HCT116 (cell line): Measurements from ENCODE around the gene RADIL. TPM values are rescaled to one million over a fixed set of nuclear protein-coding genes. Genes with fewer than 3 reads are reported as not detected.

Source experiments
- ATAC-seq: fragments of 200-7000 bp; cut with Tn5 transposase; 2 replicates; pipeline ENCODE4 v1.9.1; 2020; ENCODE audit warnings: mild to moderate bottlenecking, moderate library complexity
- BruUV-seq: library from RNA; stranded (reverse); fragments of 400-500 nt; replicated peaks from 2 replicates; lab custom pipeline; 2021; lab: Mats Ljungman, UMichigan
- CTCF ChIA-PET: fragments of 300-600 bp; sonication (Branson Sonifier 250); formaldehyde crosslinking; loops from one replicate; lab custom pipeline; 2021; ENCODE audit warnings: antibody characterized with exemption; lab: Charles Lee
- POLR2A ChIA-PET: fragments of 300-600, 350-600 bp; sonication (Branson Sonifier 250); formaldehyde crosslinking; loops from one replicate; lab custom pipeline; 2021; ENCODE audit warnings: antibody characterized with exemption; lab: Charles Lee
- RAD21 ChIA-PET, 2 experiments: fragments of 300-600 bp; sonication (Branson Sonifier 250); formaldehyde crosslinking; loops; one replicate each; lab custom pipeline; 2023; ENCODE audit warnings: low total read pairs in 2 of 2; ENCODE audit not compliant: uncharacterized antibody in 2 of 2, unreplicated experiment in 2 of 2, low non-redundant PET in 1 of 2; lab: Charles Lee
- DNase-seq: peaks from one replicate; pipeline ENCODE4 v3.0.0-alpha.2; 2010; ENCODE audit warnings: low read depth, low spot score
- H2AFZ ChIP-seq: fragments of 200-600 bp; shearing (Covaris generic), sonication (generic); 2 replicates; pipeline ENCODE4 v1.6.1; 2017; ENCODE audit warnings: low read depth, mixed run types, mixed read lengths, antibody characterized with exemption, low read length; ENCODE audit not compliant: poor library complexity, severe bottlenecking
- H3K27ac ChIP-seq: 2 replicates; pipeline ENCODE4 v1.5.1; 2012; ENCODE audit warnings: low read depth, low read length
- H3K27me3 ChIP-seq: fragments of 200-600 bp; sonication (generic); 2 replicates; pipeline ENCODE4 v1.6.1; 2016; ENCODE audit warnings: mixed run types, low read length, mixed read lengths; ENCODE audit not compliant: insufficient read depth
- H3K36me3 ChIP-seq, 2 experiments: fragments of 200-500 bp in 1 of 2; fragments of 200-600 bp in 1 of 2; sonication (Bioruptor generic) in 1 of 2; sonication (generic) in 1 of 2; 2 replicates each; pipeline versions ENCODE4 v1.5.1 to v1.6.1; 2014 to 2016; ENCODE audit warnings: low read length in 2 of 2, inconsistent platforms in 1 of 2, mixed read lengths in 1 of 2, mixed run types in 1 of 2; ENCODE audit not compliant: insufficient read depth in 2 of 2, control insufficient read depth in 1 of 2
- H3K4me1 ChIP-seq, 2 experiments: fragments of 200-600 bp in 1 of 2; sonication (generic) in 1 of 2; 2 replicates each; pipeline versions ENCODE4 v1.5.1 to v1.6.1; 2012 to 2017; ENCODE audit warnings: low read length in 2 of 2, inconsistent platforms in 1 of 2, mild to moderate bottlenecking in 1 of 2, mixed read lengths in 1 of 2, mixed run types in 1 of 2, moderate library complexity in 1 of 2; ENCODE audit not compliant: insufficient read depth in 2 of 2, control insufficient read depth in 1 of 2
- H3K4me2 ChIP-seq: fragments of 200-600 bp; sonication (generic); 2 replicates; pipeline ENCODE4 v1.6.1; 2017; ENCODE audit warnings: mixed run types, low read length, mixed read lengths
- H3K4me3 ChIP-seq, 2 experiments: fragments of 200-600 bp in 1 of 2; sonication (generic) in 1 of 2; replicated peaks in 1 of 2; 2 replicates each; pipeline ENCODE4 v1.5.1; 2011 to 2016; ENCODE audit warnings: low read length in 2 of 2, control low read depth in 1 of 2, low read depth in 1 of 2, mild to moderate bottlenecking in 1 of 2, mixed read lengths in 1 of 2, mixed run types in 1 of 2
- H3K79me2 ChIP-seq: fragments of 200-600 bp; sonication (generic); 2 replicates; pipeline ENCODE4 v1.6.1; 2017; ENCODE audit warnings: mild to moderate bottlenecking, mixed run types, low read length, moderate library complexity, mixed read lengths; ENCODE audit not compliant: insufficient read depth
- H3K9ac ChIP-seq: fragments of 200-600 bp; sonication (generic); 2 replicates; pipeline ENCODE4 v1.6.1; 2016; ENCODE audit warnings: low read length, mixed read lengths
- H3K9me2 ChIP-seq: fragments of 200-600 bp; sonication (generic), shearing (Covaris generic); 2 replicates; pipeline ENCODE4 v1.6.1; 2017; ENCODE audit warnings: mixed run types, mild to moderate bottlenecking, moderate library complexity; ENCODE audit not compliant: insufficient read depth
- H3K9me3 ChIP-seq, 2 experiments: fragments of 200-500 bp in 1 of 2; fragments of 200-600 bp in 1 of 2; sonication (Bioruptor generic) in 1 of 2; sonication (generic) in 1 of 2; 2 replicates each; pipeline ENCODE4 v1.6.1; 2014 to 2017; ENCODE audit warnings: low read length in 2 of 2, mixed read lengths in 2 of 2, inconsistent platforms in 1 of 2, low read depth in 1 of 2, mild to moderate bottlenecking in 1 of 2, mixed run types in 1 of 2, moderate library complexity in 1 of 2; ENCODE audit not compliant: control insufficient read depth in 1 of 2, insufficient read depth in 1 of 2
- H4K20me1 ChIP-seq: fragments of 200-600 bp; sonication (generic), shearing (Covaris generic); 2 replicates; pipeline ENCODE4 v1.6.1; 2017; ENCODE audit warnings: mixed run types, mild to moderate bottlenecking, moderate library complexity; ENCODE audit not compliant: insufficient read depth
- ATF3 ChIP-seq: IDR thresholded peaks from 2 replicates; pipeline ENCODE4 v1.6.1; 2012
- CBX3 ChIP-seq: IDR thresholded peaks from 2 replicates; pipeline ENCODE4 v1.6.1; 2012; ENCODE audit warnings: low read depth
- CEBPB ChIP-seq: IDR thresholded peaks from 2 replicates; pipeline ENCODE4 v1.6.1; 2012; ENCODE audit warnings: low read depth
- CTCF ChIP-seq, 3 experiments: fragments of 200-600 bp in 1 of 3; sonication (generic) in 1 of 3; IDR thresholded peaks in 2 of 3; conservative IDR thresholded peaks in 1 of 3; 2 replicates each; pipeline ENCODE4 v1.5.1; 2012 to 2017; ENCODE audit warnings: low read depth in 2 of 3, low read length in 2 of 3, antibody characterized with exemption in 1 of 3, borderline replicate concordance in 1 of 3, control low read depth in 1 of 3, mild to moderate bottlenecking in 1 of 3, mixed read lengths in 1 of 3, mixed run types in 1 of 3, moderate library complexity in 1 of 3; ENCODE audit not compliant: insufficient read depth in 1 of 3
- EGR1 ChIP-seq: IDR thresholded peaks from 2 replicates; pipeline ENCODE4 v1.6.1; 2012; ENCODE audit warnings: low read depth
- ELF1 ChIP-seq: IDR thresholded peaks from 2 replicates; pipeline ENCODE4 v1.6.1; 2012; ENCODE audit warnings: low read depth, borderline replicate concordance
- EZH2 ChIP-seq: fragments of 200-600 bp; sonication (generic); IDR thresholded peaks from 2 replicates; pipeline ENCODE4 v1.6.1; 2017; ENCODE audit warnings: antibody characterized with exemption, mixed run types
- EZH2phosphoT487 ChIP-seq: fragments of 200-600 bp; IDR thresholded peaks from 2 replicates; pipeline ENCODE4 v1.6.1; 2018; ENCODE audit warnings: antibody characterized with exemption, borderline replicate concordance
- FOSL1 ChIP-seq: IDR thresholded peaks from 2 replicates; pipeline ENCODE4 v1.6.1; 2012; ENCODE audit warnings: low read depth
- MAX ChIP-seq: IDR thresholded peaks from 2 replicates; pipeline ENCODE4 v1.6.1; 2012
- POLR2A ChIP-seq: IDR thresholded peaks from 2 replicates; pipeline ENCODE4 v1.7.0; 2011; ENCODE audit warnings: borderline replicate concordance; ENCODE audit not compliant: insufficient read depth, insufficient read length; ENCODE audit errors: extremely low read depth
- POLR2AphosphoS5 ChIP-seq: IDR thresholded peaks from 2 replicates; pipeline ENCODE4 v1.6.1; 2011; ENCODE audit warnings: mild to moderate bottlenecking, low read depth, low read length, moderate library complexity
- SP1 ChIP-seq: IDR thresholded peaks from 2 replicates; pipeline ENCODE4 v1.6.1; 2012; ENCODE audit warnings: low read depth
- SRF ChIP-seq: IDR thresholded peaks from 2 replicates; pipeline ENCODE4 v1.6.1; 2012; ENCODE audit warnings: low read depth
- TCF7L2 ChIP-seq: IDR thresholded peaks from 2 replicates; pipeline ENCODE4 v1.7.0; 2011; ENCODE audit warnings: borderline replicate concordance, inconsistent platforms; ENCODE audit not compliant: insufficient read depth, insufficient read length; ENCODE audit errors: extremely low read depth
- ZBTB33 ChIP-seq: IDR thresholded peaks from 2 replicates; pipeline ENCODE4 v1.6.1; 2011; ENCODE audit warnings: mild to moderate bottlenecking, low read length, moderate library complexity; ENCODE audit not compliant: insufficient replicate concordance; ENCODE audit errors: extremely low read depth
- intact Hi-C: fragments of 100-400 bp; cut with micrococcal nuclease; formaldehyde crosslinking; loops from 2 replicates; pipeline ENCODE4 v1.10.0; 2022
- total RNA-seq: library from RNA; stranded (reverse); gene quantifications from one replicate; pipeline ENCODE4 v1.2.1, GENCODE V29; 2021; ENCODE audit not compliant: unreplicated experiment

RADIL gene
- total RNA-seq, 1 experiment from 2014 or later: 5.3 TPM

GRCh38 chr7:4796453-4796852, 87.1 kb downstream of the RADIL start:
- ChIA-PET POLR2A (no interaction called here), CTCF (interaction anchor here (0.9 to 2.9 kb wide), 3 partner anchors 87 to 289 kb away, joined by 3 to 28 read pairs (median 4); partner anchors contain the start of gene RADIL), RAD21 (no interaction called here)
- intact Hi-C loops: no loop called here
- Histone ChIP-seq H2AFZ (no peak overlapping the region), H3K4me1 (peaks cover 2 to 14% of the 10 kb centered on the region in 2 experiments; a peak in 3 of 4 replicates), H3K27me3 (no peaks in the 10 kb centered on the region), H3K4me2 (no peak overlapping the region), H3K9ac (no peak overlapping the region), H3K4me3 (no peak overlapping the region), H3K9me2 (no peaks in the 10 kb centered on the region), H4K20me1 (no peaks in the 10 kb centered on the region), H3K9me3 (no peaks in the 10 kb centered on the region), H3K27ac (no peak overlapping the region), H3K79me2 (no peaks in the 10 kb centered on the region), H3K36me3 (no peaks in the 10 kb centered on the region)
- no TSS peak for BruUV-seq
- ATAC-seq (no peak), DNase-seq (no peak)
- TF ChIP-seq POLR2AphosphoS5: no peak
- TF ChIP-seq SRF: no peak
- no peak for TF ChIP-seq EZH2phosphoT487
- no peak for TF ChIP-seq CTCF (IDR thresholded peaks at IDR 0.05 in 2 of 3, conservative IDR thresholded peaks at IDR 0.05 in 1 of 3; ENCODE audit: borderline replicate concordance in 1 of 3, insufficient read depth in 1 of 3, low read depth in 2 of 3, low read length in 2 of 3)
- no peak for TF ChIP-seq CBX3
- no peak for TF ChIP-seq EGR1
- no peak for TF ChIP-seq ZBTB33
- no peak for TF ChIP-seq CEBPB
- no peak for TF ChIP-seq EZH2
- TF ChIP-seq FOSL1: no peak
- no peak for TF ChIP-seq ELF1
- no peak for TF ChIP-seq TCF7L2
- TF ChIP-seq MAX: no peak
- TF ChIP-seq SP1: no peak
- no peak for TF ChIP-seq ATF3
- TF ChIP-seq POLR2A: no peak
